Neural progenitor cell (in vitro differentiated cells): ENCODE data around the gene PDE1C. TPM values are rescaled to one million over a fixed set of nuclear protein-coding genes. Genes with fewer than 3 reads are reported as not detected.

Experiments
- DNase-seq: peaks from one replicate; pipeline ENCODE4 v3.0.0-alpha.2; 2016; ENCODE audit warnings: low spot score
- H2AFZ ChIP-seq: fragments of 200-600 bp; sonication (generic); replicated peaks from 2 replicates; pipeline ENCODE4 v1.6.1; 2016; ENCODE audit warnings: antibody characterized with exemption
- H3F3A ChIP-seq: fragments of 200-600 bp; sonication (generic); 2 replicates; pipeline ENCODE4 v1.6.1; 2016; ENCODE audit warnings: antibody characterized with exemption, low read depth
- H3K27ac ChIP-seq: fragments of 200-600 bp; sonication (generic); 2 replicates; pipeline ENCODE4 v1.5.1; 2016; ENCODE audit warnings: mild to moderate bottlenecking
- H3K27me3 ChIP-seq: fragments of 200-600 bp; sonication (generic); 2 replicates; pipeline ENCODE4 v1.6.1; 2016; ENCODE audit warnings: mild to moderate bottlenecking, moderate library complexity
- H3K36me3 ChIP-seq: fragments of 200-600 bp; sonication (generic); 2 replicates; pipeline ENCODE4 v1.5.1; 2016
- H3K4me1 ChIP-seq: fragments of 200-600 bp; sonication (generic); 2 replicates; pipeline ENCODE4 v1.6.1; 2016; ENCODE audit warnings: mixed run types
- H3K4me2 ChIP-seq: fragments of 200-600 bp; sonication (generic); 2 replicates; pipeline ENCODE4 v1.6.1; 2016
- H3K4me3 ChIP-seq: fragments of 200-600 bp; sonication (generic); 2 replicates; pipeline ENCODE4 v1.5.1; 2016
- H3K79me2 ChIP-seq: fragments of 200-600 bp; sonication (generic); 2 replicates; pipeline ENCODE4 v1.6.1; 2016; ENCODE audit warnings: low read depth
- H3K9ac ChIP-seq: fragments of 200-600 bp; sonication (generic); 2 replicates; pipeline ENCODE4 v1.6.1; 2016
- H3K9me3 ChIP-seq: fragments of 200-600 bp; sonication (generic); 2 replicates; pipeline ENCODE4 v1.5.1; 2016; ENCODE audit warnings: low read depth
- H4K20me1 ChIP-seq: fragments of 200-600 bp; sonication (generic); 2 replicates; pipeline ENCODE4 v1.6.1; 2016; ENCODE audit warnings: low read depth
- H3K27ac Mint-ChIP-seq: 3 replicates; pipeline ENCODE4 v1.8.0; 2021; ENCODE audit warnings: mixed read lengths
- H3K27me3 Mint-ChIP-seq: 2 replicates; pipeline ENCODE4 v1.8.0; 2022; ENCODE audit warnings: low read depth, mild to moderate bottlenecking, inconsistent platforms, moderate library complexity, mixed read lengths; ENCODE audit not compliant: insufficient read depth
- H3K36me3 Mint-ChIP-seq: 3 replicates; pipeline ENCODE4 v1.8.0; 2021; ENCODE audit warnings: mixed read lengths
- H3K4me1 Mint-ChIP-seq: 3 replicates; pipeline ENCODE4 v1.8.0; 2021; ENCODE audit warnings: mixed read lengths
- H3K4me3 Mint-ChIP-seq: 3 replicates; pipeline ENCODE4 v1.8.0; 2021; ENCODE audit warnings: mild to moderate bottlenecking, moderate library complexity, mixed read lengths
- H3K9me3 Mint-ChIP-seq: 3 replicates; pipeline ENCODE4 v1.8.0; 2020; ENCODE audit warnings: mixed read lengths
- EZH2 ChIP-seq: fragments of 200-600 bp; sonication (generic); IDR thresholded peaks from 2 replicates; pipeline ENCODE4 v1.6.1; 2017; ENCODE audit warnings: antibody characterized with exemption, mild to moderate bottlenecking, moderate library complexity
- EZH2phosphoT487 ChIP-seq: fragments of 200-600 bp; sonication (generic); IDR thresholded peaks from 2 replicates; pipeline ENCODE4 v1.6.1; 2017; ENCODE audit warnings: antibody characterized with exemption
- total RNA-seq: library from RNA; depleted of rRNA; stranded (reverse); fragments of >200 nt; gene quantifications from 2 replicates; pipeline ENCODE4 v1.2.3, GENCODE V29; 2015; ENCODE audit warnings: low replicate concordance
- TF ChIP-seq, protein P1 (sequence below): fragments of 200-600 bp; sonication (generic); IDR thresholded peaks from 2 replicates; pipeline ENCODE4 v1.5.1; 2017; ENCODE audit warnings: antibody characterized with exemption, mild to moderate bottlenecking

The PDE1C gene
- total RNA-seq, 1 donor from 2014 or later: 0.54 TPM

DNA sequence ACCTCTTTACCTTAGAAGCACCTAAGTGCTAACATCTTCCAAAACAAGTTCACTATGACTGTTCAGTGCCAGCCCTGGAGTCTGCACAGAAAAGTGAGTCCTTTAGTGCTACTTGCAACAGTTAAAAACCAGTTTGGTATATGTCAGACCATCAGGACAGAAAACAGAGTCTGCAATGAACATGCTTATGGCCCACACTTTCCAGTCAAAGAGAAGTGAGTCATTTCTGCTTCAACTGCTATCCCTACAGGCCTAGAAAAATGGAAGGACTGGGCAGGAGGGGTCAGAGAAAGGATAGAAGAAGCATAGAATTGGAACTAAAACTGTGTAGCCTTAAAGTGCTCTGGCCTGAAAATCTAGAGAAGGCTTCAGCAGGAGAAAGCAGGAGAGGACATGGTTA lies 108.0 kb downstream of the PDE1C start:
- Histone ChIP-seq H2AFZ (no peak overlapping the region), H3K9ac (no peak overlapping the region), H3K27me3 (no peaks in the 10 kb centered on the region), H3K4me1 (no peaks in the 10 kb centered on the region), H3K9me3 (no peaks in the 10 kb centered on the region), H3K4me3 (no peak overlapping the region), H3K27ac (no peak overlapping the region), H3K36me3 (no peaks in the 10 kb centered on the region), H4K20me1 (no peaks in the 10 kb centered on the region), H3K4me2 (no peak overlapping the region), H3K79me2 (no peaks in the 10 kb centered on the region), H3F3A (no peaks in the 10 kb centered on the region)
- TF ChIP-seq, protein P1, sequence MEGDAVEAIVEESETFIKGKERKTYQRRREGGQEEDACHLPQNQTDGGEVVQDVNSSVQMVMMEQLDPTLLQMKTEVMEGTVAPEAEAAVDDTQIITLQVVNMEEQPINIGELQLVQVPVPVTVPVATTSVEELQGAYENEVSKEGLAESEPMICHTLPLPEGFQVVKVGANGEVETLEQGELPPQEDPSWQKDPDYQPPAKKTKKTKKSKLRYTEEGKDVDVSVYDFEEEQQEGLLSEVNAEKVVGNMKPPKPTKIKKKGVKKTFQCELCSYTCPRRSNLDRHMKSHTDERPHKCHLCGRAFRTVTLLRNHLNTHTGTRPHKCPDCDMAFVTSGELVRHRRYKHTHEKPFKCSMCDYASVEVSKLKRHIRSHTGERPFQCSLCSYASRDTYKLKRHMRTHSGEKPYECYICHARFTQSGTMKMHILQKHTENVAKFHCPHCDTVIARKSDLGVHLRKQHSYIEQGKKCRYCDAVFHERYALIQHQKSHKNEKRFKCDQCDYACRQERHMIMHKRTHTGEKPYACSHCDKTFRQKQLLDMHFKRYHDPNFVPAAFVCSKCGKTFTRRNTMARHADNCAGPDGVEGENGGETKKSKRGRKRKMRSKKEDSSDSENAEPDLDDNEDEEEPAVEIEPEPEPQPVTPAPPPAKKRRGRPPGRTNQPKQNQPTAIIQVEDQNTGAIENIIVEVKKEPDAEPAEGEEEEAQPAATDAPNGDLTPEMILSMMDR: no peak
- TF ChIP-seq EZH2 (no peak), EZH2phosphoT487 (no peak)
- no peak overlapping the region for H3K4me3 Mint-ChIP-seq
- no peaks in the 10 kb centered on the region for H3K36me3 Mint-ChIP-seq
- peaks cover 4% of the 10 kb centered on the region for H3K27me3 Mint-ChIP-seq
- no peak overlapping the region for H3K27ac Mint-ChIP-seq
- no peak for DNase-seq
- H3K9me3 Mint-ChIP-seq: peaks cover 21% of the 10 kb centered on the region
- no peaks in the 10 kb centered on the region for H3K4me1 Mint-ChIP-seq

DNA sequence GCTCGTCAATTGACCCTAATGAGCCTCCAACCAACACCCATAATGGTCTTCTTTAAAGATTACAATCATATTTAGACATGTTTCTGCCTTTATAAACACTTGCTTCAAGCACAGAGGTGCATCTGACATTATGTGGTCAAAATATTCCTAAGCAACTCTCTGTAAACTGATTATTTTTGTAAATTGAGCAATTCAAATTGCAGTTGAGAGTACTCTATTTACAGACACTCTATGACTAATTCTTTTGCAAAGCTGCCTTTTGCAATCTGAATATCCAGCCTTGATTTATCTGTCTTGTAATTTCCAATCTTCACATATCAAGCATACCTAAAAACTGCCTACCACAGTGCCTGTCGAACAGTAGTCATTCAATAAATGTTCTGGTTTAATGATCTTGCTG lies 112.0 kb downstream of the PDE1C start:
- H2AFZ ChIP-seq: no peak overlapping the region

DNA sequence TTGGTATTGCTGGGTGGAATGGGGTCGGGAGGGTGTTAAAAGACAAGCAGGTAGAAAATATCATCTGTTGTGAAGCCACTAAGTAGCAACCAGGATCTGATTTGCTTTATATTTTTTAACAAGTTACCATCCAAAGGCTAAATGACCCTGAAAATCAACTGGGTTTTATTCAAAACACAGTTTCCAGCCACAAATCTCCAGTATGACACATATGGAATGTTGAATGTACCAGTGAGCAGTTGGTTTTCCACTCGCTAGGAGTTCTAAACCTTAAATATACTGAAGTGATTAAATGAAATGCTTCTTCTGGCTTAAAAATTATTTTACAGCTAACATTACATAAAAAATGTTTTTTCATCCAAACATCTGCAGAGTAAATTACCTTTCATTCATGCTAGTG lies 112.5 kb downstream of the PDE1C start:
- Mint-ChIP-seq H3K4me3 (no peak overlapping the region), H3K9me3 (no peaks in the 10 kb centered on the region), H3K27me3 (no peaks in the 10 kb centered on the region), H3K4me1 (no peaks in the 10 kb centered on the region), H3K36me3 (no peaks in the 10 kb centered on the region), H3K27ac (no peak overlapping the region)
- H2AFZ ChIP-seq: no peak overlapping the region
- H4K20me1 ChIP-seq: no peaks in the 10 kb centered on the region
- TF ChIP-seq EZH2phosphoT487 (no peak), EZH2 (no peak)
- H3K36me3 ChIP-seq: no peaks in the 10 kb centered on the region
- DNase-seq: no peak
- no peak overlapping the region for H3K4me2 ChIP-seq
- H3K4me3 ChIP-seq: no peak overlapping the region
- no peaks in the 10 kb centered on the region for H3K9me3 ChIP-seq
- no peak overlapping the region for H3K27ac ChIP-seq
- no peak overlapping the region for H3K9ac ChIP-seq
- H3K79me2 ChIP-seq: no peaks in the 10 kb centered on the region
- H3K4me1 ChIP-seq: no peaks in the 10 kb centered on the region
- no peaks in the 10 kb centered on the region for H3K27me3 ChIP-seq
- no peaks in the 10 kb centered on the region for H3F3A ChIP-seq

More for the DNA sequence above, 112.0 kb downstream of the PDE1C start:
- Mint-ChIP-seq H3K4me1 (no peaks in the 10 kb centered on the region), H3K27me3 (no peaks in the 10 kb centered on the region), H3K9me3 (no peaks in the 10 kb centered on the region), H3K36me3 (no peaks in the 10 kb centered on the region), H3K4me3 (no peak overlapping the region), H3K27ac (no peak overlapping the region)
- Histone ChIP-seq H3K4me3 (no peak overlapping the region), H4K20me1 (no peaks in the 10 kb centered on the region), H3K4me1 (no peaks in the 10 kb centered on the region), H3K36me3 (no peaks in the 10 kb centered on the region), H3K27ac (no peak overlapping the region), H3K9ac (no peak overlapping the region), H3K27me3 (no peaks in the 10 kb centered on the region), H3K9me3 (no peaks in the 10 kb centered on the region), H3K4me2 (no peak overlapping the region), H3K79me2 (no peaks in the 10 kb centered on the region), H3F3A (no peaks in the 10 kb centered on the region)
- TF ChIP-seq EZH2phosphoT487: no peak
- TF ChIP-seq, protein P1: no peak
- no peak for TF ChIP-seq EZH2
- no peak for DNase-seq

DNA sequence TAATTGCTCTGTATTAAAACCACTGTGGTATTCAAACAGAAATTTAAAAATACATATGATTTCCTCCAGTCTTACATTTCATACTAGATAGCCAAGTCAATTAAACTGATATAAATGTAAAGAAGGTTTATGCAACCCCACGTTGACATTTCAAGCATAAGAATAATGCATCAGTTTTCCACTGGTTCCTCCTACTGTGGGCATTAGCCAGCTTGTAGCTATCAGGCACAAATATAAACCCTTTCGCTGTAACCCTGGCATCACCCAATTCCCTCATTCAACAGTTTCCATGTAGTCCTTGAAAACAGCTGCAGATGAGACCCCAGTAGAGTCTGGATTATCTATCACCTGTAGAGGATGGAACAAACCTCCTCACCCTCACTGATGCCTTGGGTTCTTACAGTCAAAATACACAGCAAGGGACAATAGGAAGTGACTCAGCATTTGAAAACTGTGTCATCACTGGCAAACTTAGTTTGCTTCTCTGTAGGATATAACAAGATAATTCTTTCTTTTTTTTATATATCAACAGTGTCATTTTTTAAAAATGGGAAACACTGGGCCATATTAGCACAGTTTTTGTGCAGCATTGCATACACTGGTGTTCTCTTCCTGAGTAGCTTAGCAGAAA lies 113.0 kb downstream of the PDE1C start:
- Histone ChIP-seq H3K9me3 (no peaks in the 10 kb centered on the region), H3K4me1 (no peaks in the 10 kb centered on the region), H3K9ac (no peak overlapping the region), H3K27ac (no peak overlapping the region), H3K4me2 (no peak overlapping the region), H3K4me3 (no peak overlapping the region), H3K79me2 (no peaks in the 10 kb centered on the region), H4K20me1 (no peaks in the 10 kb centered on the region), H3K27me3 (no peaks in the 10 kb centered on the region), H2AFZ (no peak overlapping the region), H3K36me3 (no peaks in the 10 kb centered on the region), H3F3A (no peaks in the 10 kb centered on the region)
- DNase-seq: no peak
- Mint-ChIP-seq H3K36me3 (no peaks in the 10 kb centered on the region), H3K27me3 (no peaks in the 10 kb centered on the region), H3K27ac (no peak overlapping the region), H3K9me3 (no peaks in the 10 kb centered on the region), H3K4me3 (no peak overlapping the region), H3K4me1 (no peaks in the 10 kb centered on the region)
- TF ChIP-seq EZH2 (no peak), EZH2phosphoT487 (no peak)
- TF ChIP-seq, protein P1: no peak
